HuH-7.5 (cell line): ENCODE results near the gene TSSK6.

Experiments
- DNase-seq: peaks from one replicate; pipeline ENCODE4 v3.0.0; 2011; ENCODE audit warnings: low spot score

Gene TSSK6

DNA sequence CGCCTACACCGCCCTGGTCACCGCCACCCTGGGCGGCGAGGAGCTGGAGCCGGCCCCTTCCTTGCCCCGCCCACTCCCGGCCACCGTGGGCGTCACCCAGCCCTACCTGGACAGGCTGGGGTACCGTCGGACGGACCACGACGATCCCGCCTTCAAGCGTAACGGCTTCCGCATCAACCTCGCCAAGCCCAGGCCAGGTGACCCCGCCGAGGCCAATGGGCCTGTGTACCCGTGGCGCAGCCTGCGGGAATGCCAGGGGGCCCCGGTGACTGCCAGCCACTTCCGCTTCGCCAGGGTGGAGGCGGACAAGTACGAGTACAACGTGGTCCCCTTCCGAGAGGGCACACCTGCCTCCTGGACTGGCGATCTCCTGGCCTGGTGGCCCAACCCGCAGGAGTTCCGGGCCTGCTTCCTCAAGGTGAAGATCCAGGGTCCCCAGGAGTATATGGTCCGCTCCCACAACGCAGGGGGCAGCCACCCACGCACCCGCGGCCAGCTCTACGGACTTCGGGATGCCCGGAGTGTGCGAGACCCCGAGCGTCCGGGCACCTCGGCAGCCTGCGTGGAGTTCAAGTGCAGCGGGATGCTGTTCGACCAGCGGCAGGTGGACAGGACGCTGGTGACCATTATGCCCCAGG lies 29.7 kb upstream of the TSSK6 start:
- DNase-seq, result no peak

DNA sequence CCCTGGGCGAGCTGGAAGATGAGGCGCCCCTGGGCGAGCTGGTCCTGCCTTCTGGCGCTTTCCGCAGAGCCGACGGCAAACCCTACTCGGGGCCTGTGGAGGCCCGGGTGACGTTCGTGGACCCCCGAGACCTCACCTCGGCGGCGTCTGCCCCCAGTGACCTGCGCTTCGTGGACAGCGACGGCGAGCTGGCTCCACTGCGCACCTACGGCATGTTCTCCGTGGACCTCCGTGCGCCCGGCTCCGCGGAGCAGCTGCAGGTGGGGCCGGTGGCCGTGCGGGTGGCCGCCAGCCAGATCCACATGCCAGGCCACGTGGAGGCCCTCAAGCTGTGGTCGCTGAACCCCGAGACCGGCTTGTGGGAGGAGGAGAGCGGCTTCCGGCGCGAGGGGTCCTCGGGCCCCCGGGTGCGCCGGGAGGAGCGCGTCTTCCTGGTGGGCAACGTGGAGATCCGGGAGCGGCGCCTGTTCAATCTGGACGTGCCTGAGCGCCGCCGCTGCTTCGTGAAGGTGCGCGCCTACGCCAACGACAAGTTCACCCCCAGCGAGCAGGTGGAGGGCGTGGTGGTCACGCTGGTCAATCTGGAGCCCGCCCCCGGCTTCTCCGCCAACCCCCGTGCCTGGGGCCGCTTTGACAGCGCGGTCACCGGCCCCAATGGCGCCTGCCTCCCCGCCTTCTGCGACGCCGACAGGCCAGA lies 29.1 kb upstream of the TSSK6 start:
- no peak for DNase-seq

DNA sequence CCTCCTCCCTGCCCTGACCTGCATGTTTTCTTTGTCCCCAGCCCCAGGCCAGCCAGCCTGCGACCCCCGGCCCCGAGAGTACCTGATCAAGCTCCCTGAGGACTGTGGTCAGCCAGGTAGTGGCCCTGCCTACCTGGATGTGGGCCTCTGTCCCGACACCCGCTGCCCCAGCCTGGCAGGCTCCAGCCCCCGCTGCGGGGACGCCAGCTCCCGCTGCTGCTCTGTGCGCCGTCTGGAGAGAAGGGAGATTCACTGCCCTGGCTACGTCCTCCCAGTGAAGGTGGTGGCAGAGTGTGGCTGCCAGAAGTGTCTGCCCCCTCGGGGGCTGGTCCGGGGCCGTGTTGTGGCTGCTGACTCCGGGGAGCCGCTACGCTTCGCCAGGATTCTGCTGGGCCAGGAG lies 28.3 kb upstream of the TSSK6 start:
- DNase-seq, result no peak

DNA sequence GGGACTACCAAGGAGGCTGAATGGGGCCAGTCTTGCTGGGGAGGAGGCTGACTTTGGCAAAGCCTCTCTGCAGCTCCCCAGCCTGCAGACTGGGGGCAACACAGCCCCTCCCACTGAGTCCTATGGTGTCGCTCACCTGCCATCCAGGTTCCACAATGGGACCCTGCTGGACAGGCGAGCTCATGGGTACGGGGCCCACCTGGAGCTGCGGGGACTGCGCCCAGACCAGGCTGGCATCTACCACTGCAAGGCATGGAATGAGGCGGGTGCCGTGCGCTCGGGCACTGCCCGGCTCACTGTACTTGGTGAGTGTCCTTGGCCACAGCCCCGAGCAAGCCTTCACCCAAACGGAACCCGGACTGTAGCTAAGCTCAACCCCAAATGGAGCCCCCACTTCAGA lies 27.8 kb upstream of the TSSK6 start:
- no peak for DNase-seq

DNA sequence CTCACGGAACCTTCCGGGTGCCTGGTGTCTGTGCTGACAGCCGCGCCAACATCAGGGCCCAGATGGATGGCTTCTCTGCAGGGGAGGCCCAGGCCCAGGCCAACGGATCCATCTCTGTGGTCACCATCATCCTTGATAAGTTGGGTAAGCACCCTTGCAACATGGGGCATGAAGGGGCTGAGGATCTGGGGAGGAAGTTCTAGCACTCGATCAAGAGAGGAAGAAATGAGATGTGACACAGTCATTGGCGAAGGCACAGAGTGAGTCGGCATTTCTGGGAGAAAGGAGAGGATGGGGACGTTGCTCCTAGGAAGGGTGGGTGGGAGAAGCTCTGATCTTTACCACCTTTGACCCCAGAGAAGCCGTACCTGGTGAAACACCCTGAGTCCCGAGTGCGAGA lies 27.2 kb upstream of the TSSK6 start:
- no peak for DNase-seq

DNA sequence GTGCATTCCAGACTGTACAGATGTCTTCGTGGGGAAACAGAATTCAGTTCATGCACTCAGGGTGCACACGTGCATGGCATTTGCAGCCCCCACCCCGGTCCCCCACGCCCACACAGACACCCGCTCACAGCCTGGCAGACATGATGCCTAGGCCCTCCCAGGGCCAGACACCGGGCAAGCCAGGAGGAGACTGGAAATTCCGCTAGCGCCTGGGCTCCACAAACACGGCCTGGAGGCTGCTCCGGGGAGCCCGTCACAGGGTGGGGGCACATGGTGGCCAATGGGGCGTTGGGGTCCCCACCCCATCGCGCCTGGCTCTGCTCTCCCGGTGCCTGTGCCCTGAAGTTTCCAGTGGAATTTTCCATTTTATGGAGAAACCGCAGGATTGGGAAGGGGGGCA lies 26.3 kb upstream of the TSSK6 start:
- DNase-seq, result no peak

DNA sequence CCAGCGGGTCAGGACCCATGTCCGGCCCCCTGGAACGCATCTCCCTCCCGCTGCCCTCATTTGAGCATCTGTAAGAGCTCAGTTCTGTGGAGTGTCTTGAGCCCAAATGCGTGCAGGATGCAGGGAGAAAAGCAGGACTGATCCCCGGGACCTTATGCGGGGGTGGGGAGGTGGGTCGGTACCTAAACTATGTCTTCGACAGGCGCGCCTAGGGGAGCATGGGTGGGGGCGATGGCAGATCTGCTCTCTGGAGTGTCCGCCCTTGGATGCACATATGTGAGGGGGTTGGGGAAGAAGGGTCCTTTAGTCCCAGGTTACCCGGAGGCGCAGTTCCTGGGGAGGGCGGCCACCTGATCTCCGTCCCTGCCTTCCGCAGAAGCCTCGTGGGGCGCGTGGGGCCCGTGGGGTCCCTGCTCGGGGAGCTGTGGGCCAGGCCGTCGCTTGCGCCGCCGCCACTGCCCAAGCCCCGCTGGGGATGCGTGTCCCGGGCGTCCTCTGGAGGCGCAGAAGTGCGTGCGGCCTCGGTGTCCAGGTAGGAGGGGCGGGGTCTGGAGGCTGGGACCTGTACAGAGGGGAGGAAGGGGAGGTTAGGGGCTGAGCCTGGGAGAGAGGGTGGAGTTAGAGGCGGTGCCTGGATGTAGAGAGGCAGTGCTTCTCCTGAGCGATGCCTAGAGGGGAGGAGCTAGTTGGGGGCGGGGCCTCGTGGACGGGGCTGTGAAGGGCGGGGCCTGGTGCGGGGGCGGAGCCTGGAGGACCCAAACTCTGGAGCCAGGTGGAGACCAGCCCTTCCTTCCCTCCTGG lies 25.6 kb upstream of the TSSK6 start:
- no peak for DNase-seq

DNA sequence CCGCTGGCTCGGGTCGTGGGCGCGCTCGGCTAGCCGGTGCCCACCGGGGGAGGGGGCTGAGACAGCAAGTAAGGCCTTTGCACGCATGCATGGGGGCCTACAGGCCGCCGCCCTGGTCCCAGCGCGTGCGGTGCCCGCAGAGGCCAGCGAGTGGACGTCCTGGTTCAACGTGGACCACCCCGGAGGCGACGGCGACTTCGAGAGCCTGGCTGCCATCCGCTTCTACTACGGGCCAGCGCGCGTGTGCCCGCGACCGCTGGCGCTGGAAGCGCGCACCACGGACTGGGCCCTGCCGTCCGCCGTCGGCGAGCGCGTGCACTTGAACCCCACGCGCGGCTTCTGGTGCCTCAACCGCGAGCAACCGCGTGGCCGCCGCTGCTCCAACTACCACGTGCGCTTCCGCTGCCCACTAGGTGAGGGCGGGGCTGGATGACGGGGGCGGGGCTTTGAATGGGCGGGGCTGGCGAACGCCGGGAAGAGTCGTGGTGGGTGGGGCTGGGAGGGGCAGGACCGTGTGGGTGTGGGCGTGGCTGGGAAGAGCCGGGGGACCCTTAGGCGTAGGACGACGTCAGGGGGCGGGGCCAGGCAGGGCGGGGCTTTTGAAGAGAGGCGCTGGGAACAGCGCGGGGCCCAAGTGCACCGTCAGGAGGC lies 24.8 kb upstream of the TSSK6 start:
- DNase-seq, result no peak

DNA sequence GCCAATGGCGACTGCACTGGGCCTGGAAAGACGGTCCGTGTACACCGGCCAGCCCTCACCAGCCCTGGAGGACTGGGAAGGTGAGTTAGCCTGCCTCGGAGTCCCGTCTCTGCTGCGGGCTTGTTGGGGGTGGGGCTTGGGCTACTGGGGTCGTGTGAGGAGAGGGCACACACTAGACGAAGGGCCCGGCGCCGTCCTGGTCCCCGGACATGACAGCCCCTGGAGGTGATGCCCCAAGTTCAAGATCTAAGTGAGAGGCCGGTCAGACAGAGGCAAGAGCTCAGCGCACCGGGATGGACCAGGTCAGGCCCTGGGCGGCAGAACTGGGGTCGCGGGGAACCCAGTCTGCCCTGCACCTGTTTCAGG lies 24.3 kb upstream of the TSSK6 start:
- DNase-seq, result no peak

DNA sequence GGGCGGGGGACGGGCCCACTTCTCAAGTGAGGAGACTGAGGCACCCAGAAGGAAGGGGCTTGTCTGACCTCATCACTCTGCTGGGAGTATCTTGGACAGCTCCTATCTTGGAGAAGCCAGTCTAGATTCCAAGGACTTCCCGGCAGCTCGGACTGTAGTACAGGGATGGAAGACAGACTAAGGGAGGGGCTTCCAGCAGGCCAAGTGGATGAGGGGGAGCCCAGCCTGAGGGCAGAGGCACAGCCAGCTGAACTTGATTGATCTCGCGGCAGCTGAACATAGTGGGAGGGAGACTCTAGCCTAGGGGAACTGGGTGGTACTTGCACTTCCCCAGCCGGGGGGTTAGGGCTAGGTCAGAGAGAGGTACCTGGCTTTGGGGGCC lies 23.4 kb upstream of the TSSK6 start:
- no peak for DNase-seq

DNA sequence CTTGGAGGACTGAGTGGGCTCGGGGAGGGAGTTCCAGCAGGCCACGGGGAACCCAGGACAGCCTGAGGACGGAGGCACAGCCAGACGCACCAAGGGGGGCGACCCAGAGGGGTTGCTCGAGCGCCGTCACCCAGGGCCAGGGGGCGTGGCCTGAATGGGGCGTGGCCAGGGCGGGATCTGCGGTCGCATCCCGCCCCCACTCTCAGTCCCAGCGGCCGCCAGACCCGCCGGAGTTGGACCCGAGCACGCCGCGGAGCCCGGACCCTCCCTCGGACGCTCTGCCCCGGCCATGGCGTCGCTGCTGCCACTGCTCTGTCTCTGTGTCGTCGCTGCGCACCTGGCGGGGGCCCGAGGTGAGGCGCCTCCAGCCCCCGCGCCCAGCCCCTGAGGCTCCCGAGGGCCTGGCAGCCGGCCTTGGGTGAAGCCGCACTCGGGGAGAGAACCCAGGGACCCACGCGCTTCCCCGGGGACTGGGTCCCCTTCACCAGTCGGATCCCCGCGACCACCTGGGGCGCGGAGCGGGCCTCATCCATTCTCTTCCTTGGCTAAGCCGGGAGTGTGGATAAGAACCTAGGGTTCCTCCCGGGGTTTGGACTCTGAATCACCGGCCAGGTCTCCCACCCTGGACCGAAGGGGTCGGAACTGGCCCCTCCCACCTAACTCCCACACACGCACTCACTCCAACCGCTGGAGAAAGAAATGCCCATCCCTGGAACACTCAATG lies 22.9 kb upstream of the TSSK6 start, which contains the start of gene CILP2:
CILP2 (plus strand) TSS at position 205 of the 724 bp plus-strand sequence; CDS start at position 290, 85 bp downstream.
- DNase-seq, result peak; percentile 78

DNA sequence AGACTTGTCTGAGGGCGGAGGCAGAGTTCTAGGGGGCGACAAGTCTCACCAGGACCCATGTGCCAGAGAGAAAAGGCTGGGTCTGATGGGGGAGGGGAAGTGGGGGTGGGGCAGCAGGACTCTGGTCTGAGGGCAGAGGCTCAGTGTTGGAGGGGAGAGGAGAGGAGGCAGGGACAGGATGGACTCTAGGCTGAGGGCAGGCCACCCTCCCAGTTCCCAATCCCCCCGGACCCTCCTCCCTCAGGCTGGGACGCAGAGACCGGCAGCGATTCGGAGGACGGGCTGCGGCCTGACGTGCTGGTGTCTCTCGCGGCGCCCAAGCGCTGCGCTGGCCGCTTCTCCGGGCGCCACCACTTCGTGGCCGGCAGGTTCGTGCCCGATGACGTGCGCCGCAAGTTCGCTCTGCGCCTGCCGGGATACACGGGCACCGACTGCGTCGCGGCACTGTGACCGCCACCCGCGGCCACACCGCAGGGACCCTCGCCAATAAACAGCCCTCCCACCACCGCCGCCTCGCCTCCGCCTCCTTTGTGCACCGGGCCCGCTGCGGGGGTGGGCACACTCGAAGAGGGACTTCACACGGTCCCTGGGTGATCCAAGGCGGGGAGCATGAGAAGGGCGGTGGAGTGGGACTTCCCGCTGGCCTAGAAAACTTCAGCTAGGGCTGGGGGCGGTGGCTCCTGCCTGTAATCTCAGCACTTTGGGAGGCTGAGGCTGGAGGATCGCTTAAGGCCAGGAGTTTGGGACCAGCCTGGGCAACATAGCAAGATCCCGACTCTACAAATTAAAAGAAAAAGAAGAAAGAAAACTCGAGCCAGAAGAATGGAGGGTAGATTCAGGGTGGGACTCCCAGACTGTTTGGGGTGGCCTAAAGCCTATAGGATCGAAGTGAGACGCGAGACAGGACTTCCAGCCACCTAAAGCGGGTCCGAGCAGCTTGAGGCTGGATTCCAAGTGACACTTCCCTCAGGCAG lies 22.0 kb upstream of the TSSK6 start:
- DNase-seq, result no peak

DNA sequence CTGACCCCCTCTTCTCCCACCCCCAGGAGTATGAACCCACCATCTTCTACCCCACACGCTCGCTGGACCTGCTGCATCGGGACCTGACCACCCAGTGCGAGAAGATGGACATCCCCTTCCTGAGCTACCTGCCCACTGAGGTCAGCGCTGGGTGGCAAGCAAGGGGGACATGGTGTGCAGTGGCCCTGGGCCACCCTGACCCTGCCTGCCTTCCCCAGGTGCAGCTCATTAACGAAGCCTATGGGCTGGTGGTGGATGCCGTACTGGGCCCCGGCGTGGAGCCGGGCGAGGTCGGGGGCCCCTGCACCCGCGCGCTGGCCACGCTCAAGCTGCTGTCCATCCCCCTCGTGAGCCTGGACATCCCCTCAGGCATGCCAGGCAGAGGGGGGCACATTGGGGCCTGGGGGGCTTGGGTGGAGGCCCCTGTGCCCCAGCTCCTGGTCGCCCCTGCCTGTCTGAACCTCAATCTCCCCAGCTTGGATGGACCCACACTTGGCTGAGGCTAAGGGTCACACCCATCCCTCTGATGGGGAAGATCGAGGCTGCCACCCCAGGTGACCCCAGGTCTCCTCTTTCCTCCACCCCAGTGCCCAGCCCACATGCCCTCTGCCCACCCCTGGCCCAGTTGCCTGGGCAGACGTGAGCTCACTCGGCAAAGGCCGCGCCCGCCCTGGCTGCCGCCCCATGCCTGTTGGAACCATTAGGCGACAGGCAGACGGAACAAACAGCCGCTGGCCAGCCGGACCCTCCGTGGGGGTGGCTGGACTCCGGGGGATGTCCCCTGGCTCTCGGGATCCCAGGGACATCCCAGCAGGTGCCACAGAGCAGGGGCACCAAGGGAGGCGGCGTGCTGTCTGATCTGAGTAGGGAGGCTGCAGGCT lies 20.2 kb upstream of the TSSK6 start:
- DNase-seq, result no peak

DNA sequence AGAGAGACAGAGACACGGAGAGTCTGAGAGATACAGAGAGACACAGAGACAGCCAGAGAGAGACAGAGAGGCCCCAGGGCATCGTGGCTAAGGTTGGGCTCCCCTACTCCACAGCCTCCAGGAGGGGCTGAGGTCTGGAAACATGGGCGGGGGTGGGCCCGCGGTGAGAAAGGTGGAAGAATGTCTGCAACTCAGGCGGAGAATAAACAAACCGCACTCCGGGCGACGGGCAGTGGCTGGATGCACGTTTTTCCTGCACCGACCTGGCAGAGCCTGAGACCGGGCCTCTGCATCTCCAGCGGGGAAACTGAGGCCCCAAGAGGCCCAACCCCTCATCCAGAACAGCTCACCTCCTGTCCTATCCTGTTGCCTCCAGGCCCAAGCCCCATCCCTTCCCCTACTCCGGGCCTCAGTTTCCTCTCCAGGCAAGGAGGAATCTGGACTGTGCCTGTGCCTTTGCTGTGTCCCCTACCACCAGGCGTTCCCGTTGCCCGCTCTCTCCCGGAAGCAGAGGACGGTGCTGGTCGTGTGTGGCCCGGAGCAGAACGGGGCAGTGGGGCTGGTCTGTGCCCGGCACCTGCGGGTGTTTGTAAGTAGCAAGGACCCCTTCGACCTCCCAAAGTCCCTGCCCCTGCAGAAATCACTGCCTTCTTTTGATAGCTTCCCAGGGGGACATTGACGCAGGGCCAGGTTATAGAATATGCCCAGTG lies 19.4 kb upstream of the TSSK6 start:
- no peak for DNase-seq

DNA sequence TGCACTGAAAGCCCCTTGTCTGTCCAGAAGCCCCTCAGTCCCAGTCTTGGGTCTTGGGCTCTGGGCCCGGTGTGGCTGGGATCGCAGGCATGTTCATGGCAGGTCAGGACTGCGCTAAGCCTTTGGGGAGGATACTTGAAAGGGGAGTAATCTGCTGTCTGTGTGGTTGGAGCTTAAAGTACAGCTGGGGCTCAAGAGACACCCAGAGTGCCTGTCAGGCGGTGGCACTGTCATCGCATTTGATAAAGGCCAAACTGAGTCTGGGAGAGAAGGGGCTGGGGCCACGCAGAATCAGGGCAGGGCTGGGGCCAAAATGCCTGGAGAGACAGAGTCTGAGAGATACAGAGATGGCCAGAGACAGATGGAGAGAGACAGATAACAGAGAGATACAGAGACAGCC lies 18.5 kb upstream of the TSSK6 start:
- no peak for DNase-seq

DNA sequence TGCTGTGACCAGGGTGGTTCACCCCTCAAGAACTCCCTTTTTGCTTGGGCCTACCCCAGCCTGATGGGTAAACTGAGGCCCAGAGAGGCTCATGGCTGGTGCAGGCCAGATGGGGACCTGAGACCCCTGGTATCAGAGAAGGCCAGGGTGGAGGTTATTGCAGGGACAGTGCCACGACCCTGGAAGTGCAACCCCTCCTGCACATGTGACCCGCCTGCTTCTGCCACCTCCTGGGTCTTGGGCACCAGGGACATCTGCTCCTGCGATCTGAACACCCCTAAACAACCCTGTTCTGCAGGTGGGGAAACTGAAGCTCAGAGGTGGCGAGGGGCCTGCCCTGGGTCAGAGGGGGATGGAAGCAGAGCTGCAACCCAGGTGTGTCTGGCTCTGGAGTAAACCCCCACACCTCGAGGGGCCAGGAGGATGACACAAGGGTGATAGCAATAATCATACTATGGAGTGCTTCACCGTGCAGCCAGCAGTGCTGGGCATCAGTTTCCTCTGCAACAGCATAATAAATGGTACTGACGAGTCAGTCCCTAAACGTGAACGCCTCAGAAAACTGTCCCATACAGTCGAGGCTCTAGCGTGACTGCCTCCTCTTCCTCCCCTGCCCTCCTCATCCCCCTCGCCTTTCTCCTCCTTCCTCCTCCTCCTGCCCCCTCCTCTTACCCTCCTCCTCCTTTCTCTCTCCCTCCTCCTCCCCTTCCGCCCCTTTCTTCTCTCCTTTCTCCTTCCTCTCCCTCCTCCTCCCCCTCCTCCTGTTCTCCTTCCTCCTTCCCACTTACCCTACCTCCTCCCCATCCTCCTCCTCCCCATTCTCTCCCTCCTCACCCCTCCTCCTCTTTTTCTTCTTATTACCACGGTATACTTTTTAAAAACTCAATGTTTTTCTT lies 17.7 kb upstream of the TSSK6 start:
- DNase-seq, result no peak

DNA sequence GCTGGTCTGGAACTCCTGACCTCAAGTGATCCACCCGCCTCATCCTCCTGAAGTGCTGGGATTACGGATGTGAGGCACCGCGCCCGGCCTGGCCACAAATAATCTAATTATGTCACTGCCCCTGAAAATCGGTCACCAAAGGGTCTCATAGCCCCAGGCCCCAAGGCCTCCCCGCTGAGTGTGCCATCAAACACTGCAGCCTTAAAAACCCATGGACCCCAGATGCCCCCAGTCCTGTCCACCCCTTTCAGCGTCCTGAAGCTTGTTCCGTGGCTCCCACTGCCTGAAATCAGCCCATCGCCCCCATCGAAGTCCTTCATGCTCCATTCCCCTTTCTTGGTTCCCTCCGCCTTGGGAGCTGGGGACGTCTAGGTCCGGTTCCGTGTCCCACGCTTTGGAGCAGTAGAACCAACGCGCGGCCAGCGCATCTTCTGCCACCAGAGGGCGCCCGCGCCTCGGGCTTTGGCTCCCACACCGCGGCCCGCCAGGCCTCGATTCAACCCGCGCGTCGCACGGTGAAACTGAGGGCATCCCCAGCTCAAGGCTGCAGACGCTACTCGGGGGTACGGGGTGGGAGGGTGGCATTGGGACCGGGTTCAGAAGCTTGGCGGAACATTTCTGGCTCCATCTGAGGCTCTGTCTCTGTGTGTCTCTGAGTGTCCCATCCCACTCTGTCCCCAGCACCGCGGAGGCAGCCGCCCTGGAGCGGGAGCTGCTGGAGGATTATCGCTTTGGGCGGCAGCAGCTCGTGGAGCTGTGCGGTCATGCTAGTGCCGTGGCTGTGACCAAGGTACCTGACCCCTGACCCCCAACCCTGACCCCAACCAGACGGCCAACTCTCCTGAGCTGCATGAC lies 16.8 kb upstream of the TSSK6 start:
- DNase-seq, result peak; percentile 95
